NOMO-1 (cell line): ENCODE data around the gene ADGRB3.
A peak's percentile ranks its signal among the peaks of the same experiment; 100 is the strongest.
"Not testable (repeated sequence)": the region's sequence is repeated elsewhere in the genome, so short reads cannot be mapped to it uniquely, and the experiment has no call there.

Experiments
- DNase-seq, 2 experiments: peaks; one replicate each; lab custom pipeline; 2025; ENCODE audit not compliant: unreplicated experiment in 2 of 2; lab: John Stamatoyannopoulos, UW

The ADGRB3 gene

DNA sequence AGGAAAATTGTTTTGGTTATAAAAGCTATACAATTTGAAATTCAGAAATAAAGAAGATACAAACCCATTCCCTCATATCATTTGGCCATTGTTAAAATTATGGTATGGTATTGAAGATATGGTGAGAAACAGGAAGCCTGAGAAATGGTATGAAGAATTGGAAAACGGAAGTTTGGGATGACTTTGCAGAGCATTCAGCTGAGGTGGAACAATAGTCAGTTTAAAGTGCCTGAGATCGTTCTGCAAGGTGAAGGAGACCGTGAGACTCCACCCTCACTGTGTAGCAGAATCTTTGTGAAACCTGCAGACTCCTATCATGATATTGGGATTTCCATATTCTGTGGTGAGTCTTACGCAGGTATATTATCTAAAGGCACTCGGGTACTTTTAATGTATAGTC, 97.3 kb downstream of the ADGRB3 start:
- DNase-seq, result no peak

DNA sequence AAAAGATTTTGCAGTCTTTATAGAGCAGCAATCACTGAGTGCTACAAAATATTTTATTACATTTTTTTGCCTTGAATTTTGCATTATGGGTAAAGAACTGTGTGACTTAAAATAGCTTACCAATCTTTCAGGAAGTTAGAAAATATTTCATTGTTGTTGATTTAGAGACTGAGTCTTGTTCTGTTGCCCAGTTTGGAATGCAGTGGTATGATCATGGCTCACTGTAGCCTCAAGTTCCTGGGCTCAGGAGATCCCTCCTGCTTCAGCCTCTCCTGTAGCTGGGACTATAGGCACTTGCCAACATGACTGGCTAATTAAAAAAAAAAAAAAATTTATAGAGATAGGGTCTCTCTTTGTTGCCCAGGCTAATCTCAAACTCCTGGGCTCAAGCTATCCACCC, 100.8 kb downstream of the ADGRB3 start:
- DNase-seq, result no peak

DNA sequence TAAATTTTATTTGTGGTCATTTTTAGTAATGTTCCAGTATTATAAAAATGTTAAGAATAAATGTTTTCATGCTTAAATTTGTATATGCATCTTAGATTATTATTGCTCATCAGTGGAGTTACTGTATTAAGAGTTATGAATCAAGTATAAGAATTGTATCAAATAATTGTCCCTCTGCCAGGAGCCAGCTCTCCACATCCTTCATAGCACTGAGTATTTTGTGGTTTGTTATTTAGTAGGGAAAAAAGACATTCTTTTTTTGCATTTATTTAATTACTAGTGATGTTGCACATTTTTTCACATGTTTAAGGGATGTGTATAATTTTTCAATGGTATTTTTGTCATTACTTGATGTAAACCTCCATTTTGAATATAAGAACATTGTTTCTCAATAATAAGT, 102.0 kb downstream of the ADGRB3 start:
- DNase-seq, result no peak

DNA sequence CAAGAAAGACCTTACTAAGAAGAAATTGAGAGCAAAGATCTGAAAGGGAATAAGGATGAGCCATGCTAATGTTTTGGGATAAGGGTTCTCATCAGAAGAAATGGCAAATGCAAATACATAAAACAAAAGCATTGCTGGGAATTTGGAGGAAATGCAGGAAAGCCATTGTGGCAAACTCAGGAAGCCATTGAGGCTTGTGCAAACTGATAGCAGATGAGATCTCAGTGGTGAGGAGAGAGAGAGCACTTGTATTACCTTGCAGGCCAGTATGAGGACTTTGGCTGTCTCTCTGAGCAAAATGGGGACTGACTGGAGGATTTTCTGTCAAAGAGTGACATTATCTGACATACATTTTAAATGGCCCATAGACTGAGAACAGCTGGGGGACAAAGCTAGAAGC, 103.0 kb downstream of the ADGRB3 start:
- DNase-seq, result no peak

DNA sequence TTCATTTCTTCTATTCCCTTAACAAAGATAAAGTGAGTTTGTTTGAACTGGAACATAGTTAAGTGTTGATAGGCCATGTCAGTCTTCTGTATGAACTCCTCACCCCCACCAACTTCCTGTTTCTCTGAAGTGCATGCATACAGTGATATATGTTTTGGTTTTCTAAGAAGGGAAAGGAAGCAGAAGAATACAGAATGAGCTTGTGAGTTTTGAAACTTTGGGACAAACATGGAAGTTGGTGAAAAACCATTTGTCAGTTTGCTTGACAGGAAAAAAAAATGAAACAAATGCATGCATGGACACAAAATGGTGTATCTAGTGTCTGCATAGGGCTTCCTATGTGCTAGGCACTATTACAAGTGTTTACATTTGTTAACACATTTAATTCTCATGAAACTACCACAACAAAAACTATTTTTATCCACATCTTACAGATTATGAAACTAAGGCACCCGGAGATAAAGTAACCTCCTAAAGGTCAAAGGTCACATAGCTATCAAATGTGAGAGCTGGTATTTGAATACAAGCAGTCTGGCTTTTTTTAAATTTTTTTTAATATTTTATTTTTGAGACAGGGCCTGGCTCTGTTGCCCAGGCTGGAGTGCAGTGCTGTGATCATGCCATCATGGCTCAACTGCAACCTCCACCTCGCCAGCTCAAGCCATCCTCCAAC, 105.9 kb downstream of the ADGRB3 start:
- peak; percentile 33 to 60 for DNase-seq

DNA sequence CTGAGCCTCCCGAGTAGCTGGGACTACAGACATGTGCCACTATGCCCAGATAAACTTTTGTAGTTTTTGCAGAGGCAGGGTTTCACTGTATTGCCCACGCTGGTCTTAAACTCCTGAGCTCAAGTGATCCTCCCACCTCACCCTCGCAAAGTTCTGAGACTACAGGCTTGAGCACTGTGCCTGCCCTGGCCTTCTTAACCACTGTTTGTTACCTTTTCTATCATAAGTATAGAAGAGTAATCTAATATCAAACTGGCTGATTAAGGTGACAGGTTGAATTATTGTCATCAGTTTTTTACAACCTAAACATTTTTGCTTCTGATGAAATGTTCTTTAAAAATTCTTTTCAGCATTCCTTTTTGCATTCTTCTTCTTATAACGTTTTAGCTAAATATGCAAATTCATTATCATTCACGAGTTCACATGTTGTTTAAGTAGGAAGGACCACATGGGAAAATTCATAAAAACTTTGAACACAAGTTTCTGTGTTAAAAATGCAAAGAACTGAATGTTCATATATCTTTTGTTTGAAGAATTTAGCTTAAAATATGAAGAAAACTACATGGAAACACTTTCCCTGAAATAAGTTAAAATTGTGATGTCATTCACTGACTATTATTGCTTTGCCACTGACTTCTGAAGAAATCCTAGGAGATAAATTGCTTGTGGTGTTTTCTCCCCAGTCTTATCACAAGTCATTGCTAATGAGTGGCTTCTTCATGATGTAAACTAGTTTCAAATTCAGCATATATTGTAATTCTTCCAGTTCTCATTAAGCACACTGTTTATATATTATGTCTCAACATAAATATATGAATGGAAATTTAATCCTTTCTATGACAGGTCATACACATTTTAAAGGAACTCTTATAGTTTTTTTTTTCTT, 106.7 kb downstream of the ADGRB3 start:
- DNase-seq, result no peak

DNA sequence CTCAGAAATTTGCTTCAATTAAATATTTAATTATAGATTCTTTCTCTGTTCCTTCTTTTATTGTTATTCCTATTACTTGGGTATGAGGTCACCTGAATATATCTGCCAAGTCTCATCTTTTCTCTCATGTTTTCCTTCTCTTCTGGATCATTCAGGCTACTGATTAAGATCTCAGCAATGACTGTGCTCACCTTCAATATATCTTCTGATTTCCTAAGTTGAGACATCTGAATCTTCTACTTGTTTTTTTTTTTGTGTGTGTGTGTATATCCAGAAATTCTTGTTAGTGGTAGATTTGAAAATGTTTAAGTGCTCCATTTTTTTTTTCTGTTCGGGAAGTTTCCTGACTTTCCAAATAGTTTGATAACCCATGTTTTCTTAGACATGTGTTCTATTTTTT, 108.0 kb downstream of the ADGRB3 start:
- DNase-seq, result no peak

DNA sequence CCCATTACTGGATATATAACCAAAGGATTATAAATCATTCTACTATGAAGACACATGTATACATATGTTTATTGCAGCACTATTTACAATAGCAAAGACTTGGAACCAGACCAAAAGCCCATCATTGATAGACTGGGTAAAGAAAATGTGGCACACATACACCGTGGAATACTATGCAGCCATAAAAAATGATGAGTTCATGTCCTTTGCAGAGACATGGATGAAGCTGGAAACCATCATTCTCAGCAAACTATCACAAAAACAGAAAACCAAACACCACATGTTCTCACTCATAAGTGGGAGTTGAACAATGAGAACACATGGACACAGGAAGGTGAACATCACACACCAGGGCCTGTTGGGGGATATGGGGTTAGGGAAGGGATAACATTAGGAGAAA, 109.3 kb downstream of the ADGRB3 start:
- not testable (repeated sequence) for DNase-seq

DNA sequence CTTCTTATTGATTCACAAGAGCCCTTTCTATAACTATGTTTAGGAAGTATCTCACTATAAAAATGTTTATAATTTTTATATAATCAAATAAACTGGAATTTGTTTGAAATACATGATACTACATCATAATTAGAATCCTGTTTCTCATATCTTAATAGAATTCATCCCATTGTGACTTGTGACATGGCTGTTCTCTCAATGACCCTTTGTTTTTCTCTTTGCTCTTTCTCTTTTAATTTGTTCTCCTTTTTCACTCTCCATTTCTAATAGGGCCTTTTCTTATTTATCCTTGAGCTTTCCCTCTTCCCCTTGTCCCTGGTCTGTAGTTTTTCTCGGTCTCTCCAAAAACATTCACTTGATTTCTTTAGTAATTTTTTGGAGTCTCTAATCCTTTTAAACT, 111.3 kb downstream of the ADGRB3 start:
- DNase-seq, result no peak

DNA sequence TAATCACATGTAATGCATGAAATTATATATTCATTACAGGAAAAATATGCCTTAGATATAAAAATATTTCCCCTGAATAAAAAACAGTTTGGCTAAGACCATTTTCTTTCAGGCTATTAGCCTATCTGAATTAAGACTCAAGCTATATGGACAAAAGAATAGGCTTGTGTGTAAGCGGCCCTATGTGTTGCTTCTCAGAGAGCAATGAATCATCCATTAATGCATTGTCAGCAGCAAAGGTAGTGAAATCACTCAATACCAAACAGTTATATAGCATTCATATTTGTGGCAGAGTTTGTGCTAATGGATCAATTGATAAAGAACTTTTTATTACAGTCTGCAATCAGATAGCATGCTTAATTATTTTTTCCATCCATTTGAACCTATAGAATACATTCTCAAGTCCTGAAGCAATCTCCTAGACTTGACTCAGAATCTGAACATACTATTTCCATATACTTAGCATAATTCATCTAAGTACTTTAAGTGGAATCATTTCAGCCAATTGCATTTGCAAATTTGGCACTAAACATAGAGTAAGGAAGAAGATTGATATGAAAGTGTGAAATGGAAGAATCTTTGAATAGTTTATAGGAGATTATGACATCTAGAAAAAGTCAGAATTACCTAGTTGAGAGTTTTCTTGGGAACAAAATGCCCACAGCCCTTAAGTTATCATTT, 112.2 kb downstream of the ADGRB3 start:
- DNase-seq, result no peak

DNA sequence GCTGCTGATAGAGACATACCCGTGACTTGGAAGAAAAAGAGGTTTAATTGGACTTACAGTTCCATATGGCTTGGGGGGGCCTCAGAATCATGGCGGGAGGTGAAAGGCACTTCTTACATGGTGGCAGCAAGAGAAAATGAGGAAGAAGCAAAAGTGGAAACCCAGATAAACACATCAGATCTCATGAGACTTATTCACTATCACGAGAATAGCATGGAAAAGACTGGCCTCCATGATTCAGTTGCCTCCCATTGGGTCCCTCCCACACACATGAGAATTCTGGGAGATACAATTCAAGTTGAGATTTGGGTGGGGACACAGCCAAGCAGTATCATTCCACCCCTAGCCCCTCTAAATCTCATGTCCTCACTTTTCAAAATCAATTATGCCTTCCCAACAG, 112.8 kb downstream of the ADGRB3 start:
- DNase-seq, result not testable (repeated sequence)

DNA sequence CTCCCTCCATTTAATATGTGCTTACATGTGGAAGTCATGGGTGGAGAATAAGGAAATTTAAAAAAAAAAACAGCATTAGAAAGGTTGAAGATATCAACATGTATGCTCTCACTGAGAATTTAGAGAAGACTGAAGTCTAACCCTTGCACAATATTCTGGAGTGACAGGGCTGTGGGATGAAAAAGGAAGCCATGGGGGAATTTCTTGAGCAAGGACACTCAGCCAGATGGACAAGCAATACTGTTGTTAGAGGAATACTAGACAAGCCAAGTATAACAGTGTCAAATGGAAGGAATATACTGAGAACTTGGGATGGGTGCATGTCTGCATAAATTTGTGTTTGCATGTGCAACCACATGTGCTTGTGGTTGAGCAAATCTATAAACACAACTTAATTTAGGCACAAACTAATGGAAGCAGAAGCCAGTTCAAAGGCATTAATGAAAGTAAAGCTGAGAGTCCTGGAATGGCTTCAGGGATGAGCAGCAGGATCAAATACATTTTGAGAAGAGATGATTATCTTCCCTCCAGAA, 119.7 kb downstream of the ADGRB3 start:
- DNase-seq, result no peak

DNA sequence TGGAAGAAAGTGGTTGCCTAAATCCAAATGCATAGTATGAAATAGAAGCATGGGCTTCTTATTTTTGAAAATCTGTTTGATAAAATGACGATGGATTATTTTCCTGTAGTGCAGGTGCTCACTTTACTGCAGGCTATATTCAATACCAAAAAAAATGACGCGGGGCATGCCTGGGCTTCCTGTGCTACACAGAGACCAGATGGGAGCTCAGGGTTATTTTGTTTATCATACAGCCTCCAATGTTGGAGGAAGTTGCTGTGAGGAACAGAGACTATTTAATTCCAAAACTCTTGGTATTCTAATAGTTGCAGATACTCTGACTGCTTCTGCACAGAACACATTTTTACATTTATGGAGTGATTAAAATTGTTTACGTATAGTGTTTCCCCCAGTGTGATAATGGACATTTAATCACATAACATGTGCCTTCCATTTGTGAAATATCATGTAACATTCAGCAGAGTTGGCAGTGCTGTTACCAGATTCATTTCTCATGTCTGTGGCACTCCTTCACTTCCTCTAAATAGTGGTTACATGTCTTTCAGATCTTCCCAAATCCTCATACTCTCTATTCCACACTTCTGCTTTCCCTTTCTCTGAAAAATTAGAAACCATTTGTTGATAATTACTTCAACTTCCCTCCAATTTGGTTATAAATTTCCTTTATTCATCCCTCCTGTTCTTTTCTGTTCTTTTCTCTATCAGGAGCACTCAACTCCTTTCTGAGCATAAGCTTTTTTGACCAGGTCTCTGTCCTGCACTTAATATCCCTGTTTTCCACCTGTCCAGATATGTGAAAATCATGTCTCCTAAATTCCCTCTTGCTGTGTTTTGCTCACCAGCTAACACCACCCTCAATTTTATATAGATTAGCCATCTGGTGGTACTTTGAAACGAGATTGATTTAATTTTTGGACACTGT, 121.6 kb downstream of the ADGRB3 start:
- DNase-seq, result peak in 1 of 2 experiments; percentile 46

DNA sequence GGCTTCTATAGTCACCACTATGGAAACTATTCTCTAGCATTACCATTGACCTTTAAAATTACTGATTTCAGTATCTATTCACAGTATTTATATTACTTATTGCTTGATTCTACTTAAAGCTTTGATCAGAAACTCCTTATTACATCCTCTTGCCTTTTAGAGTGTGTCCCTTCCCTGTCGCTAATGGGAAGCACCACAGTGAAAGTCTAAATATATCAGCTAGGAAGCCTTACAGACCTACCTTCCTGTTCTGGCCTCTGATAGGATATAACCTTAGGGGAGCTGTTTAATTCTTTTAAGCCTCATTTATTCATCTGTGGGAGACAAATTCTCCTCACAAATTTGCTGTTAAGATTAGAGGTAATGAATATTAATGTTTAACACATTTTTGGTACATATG, 122.7 kb downstream of the ADGRB3 start:
- no peak for DNase-seq

DNA sequence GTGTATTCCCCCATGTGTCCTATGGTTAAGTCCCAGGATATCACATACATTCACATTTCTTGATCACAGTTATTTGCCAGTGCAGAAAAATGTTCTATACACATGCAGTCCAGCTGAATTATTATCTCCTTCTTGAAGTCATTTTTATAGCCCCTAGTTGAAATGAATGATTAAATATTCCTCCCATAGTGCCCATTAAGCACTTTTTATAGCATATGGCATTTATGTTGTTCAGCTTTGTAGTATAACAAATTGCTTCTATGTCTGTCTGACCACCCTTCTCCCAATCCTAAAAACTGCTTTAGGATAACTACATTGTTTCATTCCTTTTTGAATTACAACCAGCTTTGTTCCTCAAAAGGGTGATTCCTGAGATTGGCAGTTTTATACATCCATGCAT, 123.5 kb downstream of the ADGRB3 start:
- no peak for DNase-seq

DNA sequence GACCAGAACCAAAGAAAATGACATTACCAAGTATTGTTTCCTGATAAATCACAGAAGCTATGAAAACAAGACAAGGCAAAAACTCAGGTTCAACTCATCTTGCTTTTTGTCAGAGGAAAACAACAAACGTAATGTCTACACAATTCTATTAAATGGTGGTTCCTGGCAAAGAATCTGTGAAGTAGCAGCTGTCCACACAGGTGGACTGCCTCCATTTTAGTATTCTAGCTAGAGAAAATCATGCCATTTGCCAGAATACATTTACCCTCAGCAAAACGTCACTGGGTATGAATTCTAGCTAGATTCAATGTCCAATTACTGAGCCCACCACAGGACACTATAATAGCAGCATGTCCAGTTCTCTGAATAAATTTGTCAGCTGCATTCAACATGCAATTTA, 125.4 kb downstream of the ADGRB3 start:
- no peak for DNase-seq

DNA sequence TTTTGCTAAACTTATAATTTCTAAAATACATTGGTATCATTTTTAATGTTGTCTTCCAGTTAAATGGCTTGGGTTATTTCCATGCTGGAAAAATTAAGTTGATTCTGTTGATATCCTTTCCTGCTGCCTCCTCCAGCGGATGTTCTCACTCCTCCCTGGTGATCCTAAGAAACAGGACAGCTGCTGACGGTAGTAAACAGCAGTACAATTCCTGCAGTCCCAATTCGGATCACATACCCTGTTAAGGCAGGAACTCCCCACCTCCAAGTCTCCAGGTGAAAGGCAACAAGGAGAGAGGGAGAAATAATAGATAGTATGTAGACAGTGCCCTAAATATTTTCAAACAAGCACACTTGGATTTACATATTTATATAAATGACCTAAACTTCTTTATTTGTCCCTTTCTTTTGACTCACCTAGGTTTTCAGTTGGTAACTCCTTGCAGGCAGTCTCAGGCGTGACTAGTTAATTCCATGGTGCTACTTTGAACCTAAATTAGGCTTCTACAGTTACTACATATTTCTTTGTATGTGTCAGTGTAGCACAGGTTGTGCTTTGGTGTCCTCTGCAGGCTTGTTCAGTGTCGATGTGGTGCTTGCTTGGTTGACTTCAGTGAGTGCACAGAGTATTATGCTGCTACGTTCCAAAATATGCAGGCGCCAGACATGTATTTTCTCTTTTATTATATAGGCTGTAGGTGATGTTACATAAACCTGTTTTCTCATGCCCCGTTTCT, 126.0 kb downstream of the ADGRB3 start:
- DNase-seq, result no peak

DNA sequence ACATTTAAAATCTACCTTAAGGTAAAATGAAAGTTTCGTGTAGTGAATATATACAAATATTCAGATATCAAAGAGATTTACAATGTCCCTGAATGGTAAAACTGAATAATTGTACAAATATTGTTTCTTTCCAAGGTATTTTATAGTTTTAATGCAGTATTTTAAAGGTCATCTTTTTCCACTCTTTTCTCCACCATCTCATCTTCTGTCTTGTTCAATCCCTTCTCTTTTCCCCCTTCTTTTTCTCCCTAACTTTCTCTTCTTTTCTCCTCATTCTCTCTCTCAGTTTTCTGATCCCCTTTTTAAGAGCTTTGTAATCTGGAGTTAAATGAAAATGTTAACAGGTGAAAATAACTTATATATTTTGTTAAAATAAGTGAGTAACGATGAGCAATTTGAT, 126.9 kb downstream of the ADGRB3 start:
- no peak for DNase-seq

DNA sequence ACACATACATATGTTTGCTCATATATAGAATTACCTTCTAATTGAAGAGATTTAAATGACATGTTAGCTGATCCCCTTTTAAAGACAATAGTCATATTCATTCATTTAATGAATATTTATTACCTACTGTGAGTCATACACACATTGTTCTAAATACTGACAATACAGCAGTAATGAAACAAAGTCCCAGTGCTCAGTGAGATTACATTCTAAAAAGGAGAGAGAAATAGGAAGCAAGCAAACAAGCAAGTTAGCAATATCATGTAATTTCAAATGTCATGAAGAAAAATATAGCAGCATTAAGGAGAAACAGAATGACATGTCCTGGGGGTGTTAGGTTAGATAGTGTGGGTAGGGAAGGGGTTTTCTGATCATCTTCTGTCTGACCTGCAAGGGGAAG, 136.3 kb downstream of the ADGRB3 start:
- no peak for DNase-seq

DNA sequence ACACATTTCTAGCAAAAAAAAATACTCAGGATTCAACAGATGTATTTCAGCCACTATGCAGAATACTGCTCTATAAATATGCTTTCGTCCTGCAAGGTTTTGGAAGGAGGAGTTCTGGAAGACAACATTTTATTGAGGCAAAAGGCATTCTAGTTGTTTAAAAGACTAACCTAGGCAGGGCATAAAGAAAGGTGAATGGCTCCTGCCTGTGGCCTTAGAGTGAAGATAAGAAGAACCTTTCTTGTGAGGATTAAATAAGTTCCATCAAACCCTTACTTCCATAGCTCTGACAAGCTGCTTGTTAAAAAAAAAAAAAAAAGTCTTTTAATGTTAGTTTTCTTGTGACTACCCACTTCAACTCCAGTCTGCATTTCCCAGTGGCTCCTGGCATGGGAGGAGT, 139.8 kb downstream of the ADGRB3 start:
- no peak for DNase-seq
